Esophagus squamous epithelium (tissue), 5 donors: ENCODE data around the gene UNCX. TPM values are rescaled to one million over a fixed set of nuclear protein-coding genes. Genes with fewer than 3 reads are reported as not detected.
"Not testable (repeated sequence)": the region's sequence is repeated elsewhere in the genome, so short reads cannot be mapped to it uniquely, and the experiment has no call there.

Source experiments
- DNase-seq: peaks from one replicate; lab custom pipeline; 2025; lab: John Stamatoyannopoulos, UW
- H3K27ac ChIP-seq, 4 donors: fragments of 200-600 bp; sonication (generic); one replicate each; pipeline ENCODE4 v1.5.1; 2016 to 2019; ENCODE audit warnings: mild to moderate bottlenecking in 1 of 4
- H3K27me3 ChIP-seq, 4 donors: fragments of 200-600 bp; sonication (generic); 1 replicate in 3 of 4; 2 replicates in 1 of 4; pipeline versions ENCODE4 v1.5.1 to v1.6.0; 2017 to 2021; ENCODE audit warnings: antibody characterized with exemption in 1 of 4
- H3K36me3 ChIP-seq, 3 donors: fragments of 200-600 bp; sonication (generic); one replicate each; pipeline ENCODE4 v1.5.1; 2016 to 2019
- H3K4me1 ChIP-seq, 3 donors: fragments of 200-600 bp; sonication (generic); one replicate each; pipeline ENCODE4 v1.5.1; 2017 to 2019
- H3K4me3 ChIP-seq, 4 donors: fragments of 200-600 bp; sonication (generic); 1 replicate in 3 of 4; 2 replicates in 1 of 4; pipeline ENCODE4 v1.5.1; 2016 to 2019; ENCODE audit warnings: mild to moderate bottlenecking in 2 of 4, moderate library complexity in 1 of 4
- H3K9me3 ChIP-seq, 3 donors: fragments of 200-600 bp; sonication (generic); one replicate each; pipeline ENCODE4 v1.5.1; 2016 to 2019
- CTCF ChIP-seq, 6 experiments: fragments of 450-650 bp in 4 of 6; fragments of 200-600 bp in 2 of 6; sonication (generic) in 2 of 6; IDR thresholded peaks; one replicate each; pipeline ENCODE4 v1.5.1; 2016 to 2019; ENCODE audit warnings: antibody characterized with exemption in 6 of 6, mild to moderate bottlenecking in 4 of 6, moderate library complexity in 4 of 6
- POLR2A ChIP-seq, 4 donors: fragments of 450-650 bp; IDR thresholded peaks; one replicate each; pipeline ENCODE4 v1.6.1; 2017; ENCODE audit warnings: antibody characterized with exemption in 4 of 4, mild to moderate bottlenecking in 4 of 4, moderate library complexity in 3 of 4
- WGBS, 2 donors: methylation state at CpG; one replicate each; pipeline ENCODE4 v1.1.5; 2018; 5-methylcytosine and 5-hydroxymethylcytosine counted together
- intact Hi-C: fragments of 100-400 bp; cut with DNase I; formaldehyde crosslinking; loops from one replicate; pipeline ENCODE4 v1.15.0; 2022
- total RNA-seq, 4 donors: library from RNA; depleted of rRNA; stranded (reverse); fragments of >200 nt; gene quantifications; one replicate each; pipeline ENCODE4 v1.1.0, GENCODE V29; 2016
- donor health status: DM: yes; HTN: yes; CAD: no.

UNCX gene
- total RNA-seq, 4 donors from 2014 or later, result not detected

- no peak for TF ChIP-seq CTCF (IDR thresholded peaks at IDR 0.05)
- TF ChIP-seq POLR2A (IDR thresholded peaks at IDR 0.05), result no peak
- peaks cover 0 to 84% (median 0%) of the 10 kb centered on the region in 4 donors for H3K27me3 ChIP-seq
- peaks cover 0 to 8% (median 0%) of the 10 kb centered on the region in 3 donors for H3K4me1 ChIP-seq
- H3K27ac ChIP-seq, result no peak overlapping the region
- WGBS, 2 donors, result 33 to 47% methylated on average over 9 to 19 of the region's 19 CpGs
- intact Hi-C loops, result no loop called here
- H3K4me3 ChIP-seq, result no peak overlapping the region
- no peaks in the 10 kb centered on the region for H3K9me3 ChIP-seq
- DNase-seq, result no peak
- no peaks in the 10 kb centered on the region for H3K36me3 ChIP-seq
Measured at GRCh38 chr7:1200045-1200444, 32.6 kb upstream of the UNCX start.

GRCh38 chr7:1201916-1202315 lies 30.8 kb upstream of the UNCX start:
- no peaks in the 10 kb centered on the region for H3K9me3 ChIP-seq
- intact Hi-C loops, result no loop called here
- WGBS, 2 donors, result 79 to 84% methylated on average over 4 to 7 of the region's 15 CpGs
- H3K27me3 ChIP-seq, result peaks cover 0 to 75% (median 0%) of the 10 kb centered on the region in 4 donors
- DNase-seq, result no peak
- no peak for TF ChIP-seq POLR2A (IDR thresholded peaks at IDR 0.05)
- TF ChIP-seq CTCF (IDR thresholded peaks at IDR 0.05), result no peak
- no peak overlapping the region for H3K4me3 ChIP-seq
- no peaks in the 10 kb centered on the region for H3K36me3 ChIP-seq
- no peak overlapping the region for H3K27ac ChIP-seq
- H3K4me1 ChIP-seq, result peaks cover 0 to 8% (median 0%) of the 10 kb centered on the region in 3 donors

GRCh38 chr7:1202914-1203313 lies 29.8 kb upstream of the UNCX start:
- peaks cover 0 to 75% (median 0%) of the 10 kb centered on the region in 4 donors for H3K27me3 ChIP-seq
- H3K4me1 ChIP-seq, H3K9me3 ChIP-seq, H3K4me3 ChIP-seq, H3K36me3 ChIP-seq, DNase-seq, intact Hi-C loops, H3K27ac ChIP-seq: not testable (repeated sequence)
- WGBS, 2 donors, result 91 to 94% methylated on average over 6 of the region's 6 CpGs

GRCh38 chr7:1204460-1205140 lies 28.1 kb upstream of the UNCX start:
- intact Hi-C loops, result no loop called here
- WGBS, 2 donors, result 41 to 59% methylated on average over 7 to 16 of the region's 19 CpGs

GRCh38 chr7:1205742-1206141 lies 26.9 kb upstream of the UNCX start:
- H3K27me3 ChIP-seq, result peaks cover 3 to 76% (median 15%) of the 10 kb centered on the region in 4 donors
- intact Hi-C loops, H3K4me3 ChIP-seq, H3K4me1 ChIP-seq, H3K9me3 ChIP-seq, H3K27ac ChIP-seq, DNase-seq, H3K36me3 ChIP-seq: not testable (repeated sequence)
- 76 to 86% methylated on average over 7 of the region's 7 CpGs for WGBS, 2 donors

More at GRCh38 chr7:1204460-1205140, 28.1 kb upstream of the UNCX start:
- H3K27me3 ChIP-seq, result peaks cover 0 to 76% (median 4%) of the 10 kb centered on the region in 4 donors
- DNase-seq, result no peak
- no peaks in the 10 kb centered on the region for H3K9me3 ChIP-seq
- TF ChIP-seq POLR2A (IDR thresholded peaks at IDR 0.05) (no peak), CTCF (IDR thresholded peaks at IDR 0.05) (no peak)
- H3K4me3 ChIP-seq, result no peak overlapping the region
- H3K4me1 ChIP-seq, result no peaks in the 10 kb centered on the region
- no peaks in the 10 kb centered on the region for H3K36me3 ChIP-seq
- no peak overlapping the region for H3K27ac ChIP-seq

- WGBS, 2 donors, result 67 to 82% methylated on average over 14 of the region's 14 CpGs
- intact Hi-C loops, result no loop called here
- DNase-seq, result no peak
Measured at GRCh38 chr7:1209097-1209496, 23.6 kb upstream of the UNCX start.

More at GRCh38 chr7:1209097-1209496, 23.6 kb upstream of the UNCX start:
- no peak overlapping the region for H3K27ac ChIP-seq
- H3K27me3 ChIP-seq, result peaks cover 3 to 77% (median 19%) of the 10 kb centered on the region in 4 donors
- no peaks in the 10 kb centered on the region for H3K36me3 ChIP-seq
- no peaks in the 10 kb centered on the region for H3K9me3 ChIP-seq
- H3K4me1 ChIP-seq, result peaks cover 0 to 16% (median 12%) of the 10 kb centered on the region in 3 donors
- TF ChIP-seq POLR2A (IDR thresholded peaks at IDR 0.05) (no peak), CTCF (IDR thresholded peaks at IDR 0.05) (no peak)
- no peak overlapping the region for H3K4me3 ChIP-seq
